ENCODE measurements around the gene CHMP5. TPM values are rescaled to one million over a fixed set of nuclear protein-coding genes. Genes with fewer than 3 reads are reported as not detected.

CHMP5 gene
- total RNA-seq, 1 donor from 2014 or later = 56.9 TPM

DNA sequence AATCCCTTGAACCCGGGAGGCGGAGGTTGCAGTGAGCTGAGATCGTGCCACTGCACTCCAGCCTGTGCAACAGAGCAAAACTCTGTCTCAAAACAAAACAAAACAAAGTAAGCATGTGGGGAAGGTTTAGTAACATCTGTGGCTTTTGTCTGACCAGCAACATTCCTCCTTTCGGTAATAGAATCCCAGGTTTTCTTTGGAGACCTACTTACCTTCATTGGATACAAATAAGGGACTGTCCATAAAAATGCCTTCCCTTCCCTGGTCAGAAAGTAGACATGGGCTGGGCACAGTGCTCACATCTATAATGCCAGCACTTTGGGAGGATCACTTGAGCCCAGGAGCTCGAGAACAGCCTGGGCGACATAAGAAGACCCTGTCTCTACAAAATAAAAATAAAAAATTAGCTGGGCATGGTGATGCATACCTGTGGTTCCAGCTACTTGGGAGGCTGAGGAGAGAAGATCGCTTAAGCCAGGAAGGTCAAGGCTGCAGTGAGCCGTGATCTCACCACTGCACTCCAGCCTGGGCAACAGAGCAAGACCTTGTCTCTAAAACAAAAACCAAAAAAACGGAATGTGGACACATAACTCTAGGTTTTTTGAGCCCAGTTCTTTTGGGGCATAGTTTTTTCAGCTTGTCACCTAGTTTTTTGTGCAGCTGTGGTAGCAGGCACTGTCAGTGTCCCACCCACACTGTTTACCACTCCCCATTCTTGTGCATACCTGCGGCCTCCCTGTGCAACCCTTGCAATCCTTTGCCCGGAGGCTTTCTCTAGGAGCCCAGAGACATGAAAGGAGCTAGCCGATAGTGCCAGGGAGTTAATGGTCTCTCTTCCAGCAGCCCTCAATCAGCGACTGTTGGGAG is 33.9 kb upstream of the CHMP5 start:
- Histone ChIP-seq H3K27ac (replicated peaks) (no peak overlapping the region), H3K4me3 (no peak overlapping the region), H3K9me3 (replicated peaks) (no peaks in the 10 kb centered on the region), H3K27me3 (ENCODE audit: low read depth) (peaks cover 4% of the 10 kb centered on the region), H3K4me1 (no peaks in the 10 kb centered on the region), H3K36me3 (no peaks in the 10 kb centered on the region)
- TF ChIP-seq, protein P1, sequence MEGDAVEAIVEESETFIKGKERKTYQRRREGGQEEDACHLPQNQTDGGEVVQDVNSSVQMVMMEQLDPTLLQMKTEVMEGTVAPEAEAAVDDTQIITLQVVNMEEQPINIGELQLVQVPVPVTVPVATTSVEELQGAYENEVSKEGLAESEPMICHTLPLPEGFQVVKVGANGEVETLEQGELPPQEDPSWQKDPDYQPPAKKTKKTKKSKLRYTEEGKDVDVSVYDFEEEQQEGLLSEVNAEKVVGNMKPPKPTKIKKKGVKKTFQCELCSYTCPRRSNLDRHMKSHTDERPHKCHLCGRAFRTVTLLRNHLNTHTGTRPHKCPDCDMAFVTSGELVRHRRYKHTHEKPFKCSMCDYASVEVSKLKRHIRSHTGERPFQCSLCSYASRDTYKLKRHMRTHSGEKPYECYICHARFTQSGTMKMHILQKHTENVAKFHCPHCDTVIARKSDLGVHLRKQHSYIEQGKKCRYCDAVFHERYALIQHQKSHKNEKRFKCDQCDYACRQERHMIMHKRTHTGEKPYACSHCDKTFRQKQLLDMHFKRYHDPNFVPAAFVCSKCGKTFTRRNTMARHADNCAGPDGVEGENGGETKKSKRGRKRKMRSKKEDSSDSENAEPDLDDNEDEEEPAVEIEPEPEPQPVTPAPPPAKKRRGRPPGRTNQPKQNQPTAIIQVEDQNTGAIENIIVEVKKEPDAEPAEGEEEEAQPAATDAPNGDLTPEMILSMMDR (IDR thresholded peaks at IDR 0.05; ENCODE audit: borderline replicate concordance) = no peak
- DNase-seq = no peak
- intact Hi-C loops (cut with micrococcal nuclease) = no loop called here

DNA sequence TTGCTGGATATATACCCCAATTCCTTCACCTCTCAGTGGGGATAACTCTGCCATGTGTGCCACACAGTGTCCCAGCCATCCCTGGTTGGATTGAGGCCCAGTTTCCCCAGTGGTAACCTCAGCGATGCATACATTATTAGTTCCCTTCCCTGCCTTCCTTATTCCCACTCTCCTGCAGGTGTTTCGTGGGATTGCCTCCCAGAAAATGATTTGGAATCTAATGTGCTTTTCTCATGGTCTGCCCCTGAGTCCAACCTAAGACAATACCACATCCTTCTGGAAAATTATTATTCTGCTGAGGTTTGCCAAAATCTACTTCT is 33.3 kb upstream of the CHMP5 start:
- H3K36me3 ChIP-seq = no peaks in the 10 kb centered on the region
- H3K9me3 ChIP-seq (replicated peaks) = no peaks in the 10 kb centered on the region
- H3K4me3 ChIP-seq = no peak overlapping the region
- H3K4me1 ChIP-seq = no peaks in the 10 kb centered on the region
- no peak overlapping the region for H3K27ac ChIP-seq (replicated peaks)
- no peak for DNase-seq
- TF ChIP-seq, protein P1 (IDR thresholded peaks at IDR 0.05; ENCODE audit: borderline replicate concordance) = no peak
- intact Hi-C loops (cut with micrococcal nuclease) = no loop called here
- H3K27me3 ChIP-seq (ENCODE audit: low read depth) = peaks cover 4% of the 10 kb centered on the region

- no peaks in the 10 kb centered on the region for H3K9me3 ChIP-seq (replicated peaks)
- TF ChIP-seq, protein P1 (IDR thresholded peaks at IDR 0.05; ENCODE audit: borderline replicate concordance) = no peak
- no peak overlapping the region for H3K4me3 ChIP-seq
- no peak overlapping the region for H3K27ac ChIP-seq (replicated peaks)
- intact Hi-C loops (cut with micrococcal nuclease) = no loop called here
- H3K4me1 ChIP-seq = no peaks in the 10 kb centered on the region
- no peaks in the 10 kb centered on the region for H3K36me3 ChIP-seq
- DNase-seq = no peak
- H3K27me3 ChIP-seq (ENCODE audit: low read depth) = peaks cover 4% of the 10 kb centered on the region
Observed at GRCh38 chr9:33232815-33233214, 32.0 kb upstream of the CHMP5 start.

DNA sequence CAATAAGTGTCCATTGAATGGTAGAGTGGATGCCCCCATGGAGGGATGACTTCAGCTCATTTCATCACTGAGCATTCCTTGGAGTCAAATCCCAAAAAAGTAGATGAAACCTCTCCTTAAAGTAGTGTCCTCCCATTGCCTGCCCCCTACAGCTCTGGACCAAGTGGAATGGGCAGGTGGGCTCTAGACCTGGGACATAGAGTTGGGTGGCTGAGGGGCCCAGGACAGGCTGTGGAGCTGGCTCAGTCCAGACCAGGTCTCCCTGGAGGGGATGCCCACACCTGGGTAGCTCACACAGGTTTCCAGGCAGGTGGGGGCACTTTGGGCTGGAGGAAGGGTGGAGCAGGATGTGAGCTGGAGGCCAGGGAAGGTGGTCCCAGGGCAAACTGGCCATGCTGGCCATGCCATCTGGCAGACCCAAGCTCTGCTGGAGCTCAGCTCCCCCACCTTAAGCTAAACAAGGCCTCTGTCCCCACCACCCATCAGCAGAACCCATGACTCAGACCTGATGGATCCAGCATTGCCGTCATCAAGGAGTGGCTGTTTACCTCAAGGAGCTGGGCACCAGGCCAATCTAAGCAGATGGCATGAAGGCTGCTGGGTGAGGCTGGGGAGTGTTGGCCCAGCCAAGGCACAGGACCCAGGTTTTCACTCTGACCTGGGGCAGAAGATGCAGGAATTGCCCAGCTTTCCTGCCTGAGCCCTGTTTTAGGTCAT is 31.1 kb upstream of the CHMP5 start:
- Histone ChIP-seq H3K36me3 (no peaks in the 10 kb centered on the region), H3K27me3 (ENCODE audit: low read depth) (peaks cover 4% of the 10 kb centered on the region), H3K9me3 (replicated peaks) (no peaks in the 10 kb centered on the region), H3K4me3 (no peak overlapping the region), H3K27ac (replicated peaks) (no peak overlapping the region), H3K4me1 (no peaks in the 10 kb centered on the region)
- no peak for DNase-seq
- intact Hi-C loops (cut with micrococcal nuclease) = no loop called here
- TF ChIP-seq, protein P1 (IDR thresholded peaks at IDR 0.05; ENCODE audit: borderline replicate concordance) = no peak

DNA sequence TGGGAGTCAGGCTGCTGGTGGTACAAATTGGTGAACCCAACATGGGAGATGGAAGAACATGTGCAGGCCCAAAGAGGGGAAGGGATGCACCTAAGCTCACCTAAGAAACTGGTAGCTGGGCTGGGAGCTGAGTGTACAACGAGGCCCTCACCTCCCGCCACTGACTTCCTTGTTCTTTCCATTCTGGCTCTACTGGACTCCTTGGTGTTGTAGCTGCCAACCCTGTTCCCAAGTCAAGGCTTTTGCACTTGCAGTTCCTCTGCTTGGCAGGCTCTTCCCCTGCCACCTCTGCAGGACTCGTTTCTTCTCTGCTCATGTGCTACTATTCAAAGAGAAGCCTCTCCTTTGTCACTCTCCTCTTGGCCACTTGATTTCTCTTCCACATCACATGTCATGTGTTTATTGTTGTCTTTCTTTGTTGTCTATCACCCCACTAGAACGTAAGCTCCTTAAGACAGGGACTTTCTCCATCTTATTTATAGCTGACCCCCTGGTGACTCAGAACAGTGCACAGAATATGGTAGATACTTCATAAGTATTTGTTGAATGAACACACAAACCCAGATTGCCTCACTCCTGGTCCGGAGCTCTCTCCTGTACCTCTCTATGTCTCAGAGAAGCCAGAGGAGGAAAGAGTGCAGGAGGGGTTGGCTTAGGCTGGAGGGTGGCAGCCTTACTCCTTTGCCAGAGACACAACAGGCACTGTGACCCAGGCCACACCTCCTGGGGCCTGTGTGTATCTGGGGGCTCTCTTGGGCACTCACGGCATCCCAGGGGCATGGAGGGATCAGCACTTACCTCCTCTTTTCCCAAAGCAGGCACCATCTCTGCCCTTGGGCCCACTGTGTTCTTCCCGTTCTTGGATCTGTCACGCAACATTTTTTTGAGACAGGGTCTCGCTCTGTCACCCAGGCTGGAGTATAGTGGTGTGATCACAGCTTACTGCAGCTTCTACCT is 30.1 kb upstream of the CHMP5 start:
- TF ChIP-seq, protein P1 (IDR thresholded peaks at IDR 0.05; ENCODE audit: borderline replicate concordance) = no peak
- H3K9me3 ChIP-seq (replicated peaks) = no peaks in the 10 kb centered on the region
- peaks cover 6% of the 10 kb centered on the region for H3K4me1 ChIP-seq
- H3K4me3 ChIP-seq = no peak overlapping the region
- H3K27me3 ChIP-seq (ENCODE audit: low read depth) = peaks cover 4% of the 10 kb centered on the region
- DNase-seq = no peak
- H3K36me3 ChIP-seq = no peaks in the 10 kb centered on the region
- H3K27ac ChIP-seq (replicated peaks) = no peak overlapping the region
- intact Hi-C loops (cut with micrococcal nuclease) = no loop called here
